SK-N-SH treated with all-trans-retinoic acid at 6 μM for 48 hours (cell line): ENCODE results near the gene DNAJC30.

Experiments used
- ATAC-seq: fragments of 200-7000 bp; cut with Tn5 transposase; 3 replicates; pipeline ENCODE4 v1.9.1; 2020; ENCODE audit warnings: mild to moderate bottlenecking, moderate library complexity
- ISL1 ChIP-seq: fragments of 250-450 bp; sonication (Bioruptor Pico); IDR thresholded peaks from 2 replicates; pipeline ENCODE4 v2.1.2; 2022; ENCODE audit warnings: mild to moderate bottlenecking, moderate library complexity
- OSR1 ChIP-seq: fragments of 250-450 bp; sonication (Bioruptor Pico); IDR thresholded peaks from 2 replicates; pipeline ENCODE4 v1.8.0; 2022; ENCODE audit warnings: moderate library complexity, mild to moderate bottlenecking, inconsistent platforms
- PPARA ChIP-seq: fragments of 250-450 bp; sonication (Bioruptor Pico); IDR thresholded peaks from 2 replicates; pipeline ENCODE4 v1.5.0; 2020; ENCODE audit warnings: mild to moderate bottlenecking, borderline replicate concordance
- RARB ChIP-seq: fragments of 250-450 bp; sonication (Bioruptor Pico); IDR thresholded peaks from 2 replicates; pipeline ENCODE4 v1.8.0; 2021; ENCODE audit warnings: mild to moderate bottlenecking, moderate library complexity
- SNAI2 ChIP-seq: fragments of 250-450 bp; sonication (Bioruptor Pico); IDR thresholded peaks from 2 replicates; pipeline ENCODE4 v1.5.0; 2020; ENCODE audit warnings: mild to moderate bottlenecking, moderate library complexity
- TSHZ2 ChIP-seq: fragments of 250-450 bp; sonication (Bioruptor Pico); IDR thresholded peaks from 2 replicates; pipeline ENCODE4 v1.5.0; 2020; ENCODE audit warnings: mild to moderate bottlenecking, moderate library complexity
- ZC3H10 ChIP-seq: fragments of 250-450 bp; sonication (Bioruptor Pico); IDR thresholded peaks from 2 replicates; pipeline ENCODE4 v1.5.1; 2021; ENCODE audit warnings: mild to moderate bottlenecking, moderate library complexity
- ZFP30 ChIP-seq: fragments of 450-650 bp; formaldehyde crosslinking; IDR thresholded peaks from 2 replicates; pipeline ENCODE4 v1.5.0; 2022; ENCODE audit warnings: mild to moderate bottlenecking, moderate library complexity
- ZNF565 ChIP-seq: fragments of 450-650 bp; formaldehyde crosslinking; conservative IDR thresholded peaks from 2 replicates; pipeline ENCODE4 v1.5.0; 2020; ENCODE audit warnings: low read depth, mild to moderate bottlenecking, moderate library complexity
- ZNF70 ChIP-seq: fragments of 450-650 bp; formaldehyde crosslinking; IDR thresholded peaks from 2 replicates; pipeline ENCODE4 v1.5.0; 2020; ENCODE audit warnings: mild to moderate bottlenecking, moderate library complexity
- ZNF8 ChIP-seq: fragments of 450-650 bp; formaldehyde crosslinking; IDR thresholded peaks from 2 replicates; pipeline ENCODE4 v1.5.0; 2020; ENCODE audit warnings: mild to moderate bottlenecking, moderate library complexity
- TF ChIP-seq, protein P1 (sequence below): fragments of 250-450 bp; sonication (Bioruptor Pico); IDR thresholded peaks from 2 replicates; pipeline ENCODE4 v1.8.0; 2020; ENCODE audit warnings: mild to moderate bottlenecking, moderate library complexity, borderline replicate concordance
- TF ChIP-seq, protein P2 (sequence below): fragments of 250-450 bp; sonication (Bioruptor Pico); IDR thresholded peaks from 2 replicates; pipeline ENCODE4 v1.8.0; 2021; ENCODE audit warnings: low read depth, mild to moderate bottlenecking, moderate library complexity, borderline replicate concordance
- TF ChIP-seq, protein P3 (sequence below): fragments of 250-450 bp; sonication (Bioruptor Pico); IDR thresholded peaks from 2 replicates; pipeline ENCODE4 v1.5.1; 2021; ENCODE audit warnings: mild to moderate bottlenecking, moderate library complexity
- TF ChIP-seq, protein P4 (sequence below): fragments of 250-450 bp; sonication (Bioruptor Pico); IDR thresholded peaks from 2 replicates; pipeline ENCODE4 v1.5.1; 2020; ENCODE audit warnings: low read depth, mild to moderate bottlenecking, moderate library complexity

Gene DNAJC30

GRCh38 chr7:73718905-73719805, 35.9 kb upstream of the DNAJC30 start, which contains the start of gene STX1A:
Gene STX1A, minus strand, starts transcription at chr7:73719669. Its CDS starts 38 bp downstream, at chr7:73719631.
- TF ChIP-seq OSR1 (CRISPR knock-in tag) (no peak), TSHZ2 (CRISPR knock-in tag) (no peak)
- TF ChIP-seq, protein P1, sequence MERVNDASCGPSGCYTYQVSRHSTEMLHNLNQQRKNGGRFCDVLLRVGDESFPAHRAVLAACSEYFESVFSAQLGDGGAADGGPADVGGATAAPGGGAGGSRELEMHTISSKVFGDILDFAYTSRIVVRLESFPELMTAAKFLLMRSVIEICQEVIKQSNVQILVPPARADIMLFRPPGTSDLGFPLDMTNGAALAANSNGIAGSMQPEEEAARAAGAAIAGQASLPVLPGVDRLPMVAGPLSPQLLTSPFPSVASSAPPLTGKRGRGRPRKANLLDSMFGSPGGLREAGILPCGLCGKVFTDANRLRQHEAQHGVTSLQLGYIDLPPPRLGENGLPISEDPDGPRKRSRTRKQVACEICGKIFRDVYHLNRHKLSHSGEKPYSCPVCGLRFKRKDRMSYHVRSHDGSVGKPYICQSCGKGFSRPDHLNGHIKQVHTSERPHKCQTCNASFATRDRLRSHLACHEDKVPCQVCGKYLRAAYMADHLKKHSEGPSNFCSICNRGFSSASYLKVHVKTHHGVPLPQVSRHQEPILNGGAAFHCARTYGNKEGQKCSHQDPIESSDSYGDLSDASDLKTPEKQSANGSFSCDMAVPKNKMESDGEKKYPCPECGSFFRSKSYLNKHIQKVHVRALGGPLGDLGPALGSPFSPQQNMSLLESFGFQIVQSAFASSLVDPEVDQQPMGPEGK (CRISPR knock-in tag), result no peak
- peak; percentile 49 for ATAC-seq

GRCh38 chr7:73718438-73718881, 35.2 kb upstream of the DNAJC30 start:
- peak; percentile 3; the same call in 2 of the 3 replicates for ATAC-seq

GRCh38 chr7:73717991-73718405, 34.7 kb upstream of the DNAJC30 start:
- peak; percentile 51 for ATAC-seq
- TF ChIP-seq SNAI2 (CRISPR knock-in tag), result no peak
- TF ChIP-seq, protein P2, sequence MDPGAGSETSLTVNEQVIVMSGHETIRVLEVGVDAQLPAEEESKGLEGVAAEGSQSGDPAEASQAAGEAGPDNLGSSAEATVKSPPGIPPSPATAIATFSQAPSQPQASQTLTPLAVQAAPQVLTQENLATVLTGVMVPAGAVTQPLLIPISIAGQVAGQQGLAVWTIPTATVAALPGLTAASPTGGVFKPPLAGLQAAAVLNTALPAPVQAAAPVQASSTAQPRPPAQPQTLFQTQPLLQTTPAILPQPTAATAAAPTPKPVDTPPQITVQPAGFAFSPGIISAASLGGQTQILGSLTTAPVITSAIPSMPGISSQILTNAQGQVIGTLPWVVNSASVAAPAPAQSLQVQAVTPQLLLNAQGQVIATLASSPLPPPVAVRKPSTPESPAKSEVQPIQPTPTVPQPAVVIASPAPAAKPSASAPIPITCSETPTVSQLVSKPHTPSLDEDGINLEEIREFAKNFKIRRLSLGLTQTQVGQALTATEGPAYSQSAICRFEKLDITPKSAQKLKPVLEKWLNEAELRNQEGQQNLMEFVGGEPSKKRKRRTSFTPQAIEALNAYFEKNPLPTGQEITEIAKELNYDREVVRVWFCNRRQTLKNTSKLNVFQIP (CRISPR knock-in tag), result no peak
- TF ChIP-seq, protein P3, sequence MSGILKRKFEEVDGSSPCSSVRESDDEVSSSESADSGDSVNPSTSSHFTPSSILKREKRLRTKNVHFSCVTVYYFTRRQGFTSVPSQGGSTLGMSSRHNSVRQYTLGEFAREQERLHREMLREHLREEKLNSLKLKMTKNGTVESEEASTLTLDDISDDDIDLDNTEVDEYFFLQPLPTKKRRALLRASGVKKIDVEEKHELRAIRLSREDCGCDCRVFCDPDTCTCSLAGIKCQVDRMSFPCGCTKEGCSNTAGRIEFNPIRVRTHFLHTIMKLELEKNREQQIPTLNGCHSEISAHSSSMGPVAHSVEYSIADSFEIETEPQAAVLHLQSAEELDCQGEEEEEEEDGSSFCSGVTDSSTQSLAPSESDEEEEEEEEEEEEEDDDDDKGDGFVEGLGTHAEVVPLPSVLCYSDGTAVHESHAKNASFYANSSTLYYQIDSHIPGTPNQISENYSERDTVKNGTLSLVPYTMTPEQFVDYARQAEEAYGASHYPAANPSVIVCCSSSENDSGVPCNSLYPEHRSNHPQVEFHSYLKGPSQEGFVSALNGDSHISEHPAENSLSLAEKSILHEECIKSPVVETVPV (CRISPR knock-in tag), result no peak
- TF ChIP-seq ISL1 (CRISPR knock-in tag), result no peak
- no peak for TF ChIP-seq ZNF70 (CRISPR knock-in tag)
- TF ChIP-seq ZNF8 (CRISPR knock-in tag), result no peak
- TF ChIP-seq, protein P1 (CRISPR knock-in tag), result no peak
- TF ChIP-seq ZNF565 (CRISPR knock-in tag), result no peak
- TF ChIP-seq ZFP30, result no peak
- no peak for TF ChIP-seq ZC3H10 (CRISPR knock-in tag)
- TF ChIP-seq, protein P4, sequence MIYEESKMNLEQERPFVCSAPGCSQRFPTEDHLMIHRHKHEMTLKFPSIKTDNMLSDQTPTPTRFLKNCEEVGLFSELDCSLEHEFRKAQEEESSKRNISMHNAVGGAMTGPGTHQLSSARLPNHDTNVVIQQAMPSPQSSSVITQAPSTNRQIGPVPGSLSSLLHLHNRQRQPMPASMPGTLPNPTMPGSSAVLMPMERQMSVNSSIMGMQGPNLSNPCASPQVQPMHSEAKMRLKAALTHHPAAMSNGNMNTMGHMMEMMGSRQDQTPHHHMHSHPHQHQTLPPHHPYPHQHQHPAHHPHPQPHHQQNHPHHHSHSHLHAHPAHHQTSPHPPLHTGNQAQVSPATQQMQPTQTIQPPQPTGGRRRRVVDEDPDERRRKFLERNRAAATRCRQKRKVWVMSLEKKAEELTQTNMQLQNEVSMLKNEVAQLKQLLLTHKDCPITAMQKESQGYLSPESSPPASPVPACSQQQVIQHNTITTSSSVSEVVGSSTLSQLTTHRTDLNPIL, result no peak
- no peak for TF ChIP-seq TSHZ2 (CRISPR knock-in tag)
- no peak for TF ChIP-seq RARB (CRISPR knock-in tag)

More at GRCh38 chr7:73718438-73718881, 35.2 kb upstream of the DNAJC30 start:
- TF ChIP-seq PPARA (CRISPR knock-in tag) (no peak), ZNF70 (CRISPR knock-in tag) (peak; percentile 48; the same call in 1 of the 2 replicates)
